Measurements from ENCODE around the gene RABAC1.

- no peak for TF ChIP-seq POLR2AphosphoS5 (IDR thresholded peaks at IDR 0.05; ENCODE audit: low read depth, low read length)
- no peak for TF ChIP-seq TAF1 (IDR thresholded peaks at IDR 0.05; ENCODE audit: borderline replicate concordance, insufficient read depth, low read length)
- TF ChIP-seq, protein P1, sequence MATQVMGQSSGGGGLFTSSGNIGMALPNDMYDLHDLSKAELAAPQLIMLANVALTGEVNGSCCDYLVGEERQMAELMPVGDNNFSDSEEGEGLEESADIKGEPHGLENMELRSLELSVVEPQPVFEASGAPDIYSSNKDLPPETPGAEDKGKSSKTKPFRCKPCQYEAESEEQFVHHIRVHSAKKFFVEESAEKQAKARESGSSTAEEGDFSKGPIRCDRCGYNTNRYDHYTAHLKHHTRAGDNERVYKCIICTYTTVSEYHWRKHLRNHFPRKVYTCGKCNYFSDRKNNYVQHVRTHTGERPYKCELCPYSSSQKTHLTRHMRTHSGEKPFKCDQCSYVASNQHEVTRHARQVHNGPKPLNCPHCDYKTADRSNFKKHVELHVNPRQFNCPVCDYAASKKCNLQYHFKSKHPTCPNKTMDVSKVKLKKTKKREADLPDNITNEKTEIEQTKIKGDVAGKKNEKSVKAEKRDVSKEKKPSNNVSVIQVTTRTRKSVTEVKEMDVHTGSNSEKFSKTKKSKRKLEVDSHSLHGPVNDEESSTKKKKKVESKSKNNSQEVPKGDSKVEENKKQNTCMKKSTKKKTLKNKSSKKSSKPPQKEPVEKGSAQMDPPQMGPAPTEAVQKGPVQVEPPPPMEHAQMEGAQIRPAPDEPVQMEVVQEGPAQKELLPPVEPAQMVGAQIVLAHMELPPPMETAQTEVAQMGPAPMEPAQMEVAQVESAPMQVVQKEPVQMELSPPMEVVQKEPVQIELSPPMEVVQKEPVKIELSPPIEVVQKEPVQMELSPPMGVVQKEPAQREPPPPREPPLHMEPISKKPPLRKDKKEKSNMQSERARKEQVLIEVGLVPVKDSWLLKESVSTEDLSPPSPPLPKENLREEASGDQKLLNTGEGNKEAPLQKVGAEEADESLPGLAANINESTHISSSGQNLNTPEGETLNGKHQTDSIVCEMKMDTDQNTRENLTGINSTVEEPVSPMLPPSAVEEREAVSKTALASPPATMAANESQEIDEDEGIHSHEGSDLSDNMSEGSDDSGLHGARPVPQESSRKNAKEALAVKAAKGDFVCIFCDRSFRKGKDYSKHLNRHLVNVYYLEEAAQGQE (IDR thresholded peaks at IDR 0.05; ENCODE audit: insufficient read depth in 1 of 2, low read depth in 2 of 2, low read length in 2 of 2), result no peak
- no peak for TF ChIP-seq SIN3A (IDR thresholded peaks at IDR 0.05; ENCODE audit: borderline replicate concordance, insufficient read depth, low read length)
- TF ChIP-seq FOXP2 (optimal IDR thresholded peaks at IDR 0.05; ENCODE audit: borderline replicate concordance, extremely low read depth, extremely low read length, insufficient read depth), result no peak
Measured at GRCh38 chr19:41928754-41929535, 30.2 kb downstream of the RABAC1 start.
